ENCODE measurements around the gene PHETA1. TPM values are rescaled to one million over a fixed set of nuclear protein-coding genes. Genes with fewer than 3 reads are reported as not detected.
"Not testable (repeated sequence)": the region's sequence is repeated elsewhere in the genome, so short reads cannot be mapped to it uniquely, and the experiment has no call there.

Gene PHETA1
- total RNA-seq, 1 experiment from 2014 or later: 16.3 TPM

GRCh38 chr12:111405149-111405858 lies 36.4 kb upstream of the PHETA1 start:
- TF ChIP-seq, protein P1, sequence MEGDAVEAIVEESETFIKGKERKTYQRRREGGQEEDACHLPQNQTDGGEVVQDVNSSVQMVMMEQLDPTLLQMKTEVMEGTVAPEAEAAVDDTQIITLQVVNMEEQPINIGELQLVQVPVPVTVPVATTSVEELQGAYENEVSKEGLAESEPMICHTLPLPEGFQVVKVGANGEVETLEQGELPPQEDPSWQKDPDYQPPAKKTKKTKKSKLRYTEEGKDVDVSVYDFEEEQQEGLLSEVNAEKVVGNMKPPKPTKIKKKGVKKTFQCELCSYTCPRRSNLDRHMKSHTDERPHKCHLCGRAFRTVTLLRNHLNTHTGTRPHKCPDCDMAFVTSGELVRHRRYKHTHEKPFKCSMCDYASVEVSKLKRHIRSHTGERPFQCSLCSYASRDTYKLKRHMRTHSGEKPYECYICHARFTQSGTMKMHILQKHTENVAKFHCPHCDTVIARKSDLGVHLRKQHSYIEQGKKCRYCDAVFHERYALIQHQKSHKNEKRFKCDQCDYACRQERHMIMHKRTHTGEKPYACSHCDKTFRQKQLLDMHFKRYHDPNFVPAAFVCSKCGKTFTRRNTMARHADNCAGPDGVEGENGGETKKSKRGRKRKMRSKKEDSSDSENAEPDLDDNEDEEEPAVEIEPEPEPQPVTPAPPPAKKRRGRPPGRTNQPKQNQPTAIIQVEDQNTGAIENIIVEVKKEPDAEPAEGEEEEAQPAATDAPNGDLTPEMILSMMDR (IDR thresholded peaks at IDR 0.05): peak; percentile 84; the same call in 1 of the 2 replicates
- TF ChIP-seq TCF7L2 (IDR thresholded peaks at IDR 0.05; ENCODE audit: low read depth, low read length): peak; percentile 27; the same call in 1 of the 2 replicates
- TF ChIP-seq SIN3A (IDR thresholded peaks at IDR 0.05; ENCODE audit: borderline replicate concordance, insufficient read depth, low read depth, low read length): peak; percentile 26; the same call in 1 of the 2 replicates
- 0 out of 4 replicates have a peak, but pooled peaks of 1 of the 2 experiments have one; percentile 36 for TF ChIP-seq REST (IDR thresholded peaks at IDR 0.05; ENCODE audit: insufficient read depth in 1 of 2, low read depth in 2 of 2, low read length in 1 of 2)
- TF ChIP-seq POLR2AphosphoS5 (IDR thresholded peaks at IDR 0.05; ENCODE audit: low read depth, low read length): peak; percentile 14; the same call in 1 of the 2 replicates
- CTCF ChIA-PET: interaction anchor here (0.5 to 0.7 kb wide), 3 partner anchors 13 to 214 kb away, joined by 3 to 4 read pairs (median 4); no protein-coding TSS in a partner anchor
- no TSS peak for BruUV-seq (replicated peaks)
- Histone ChIP-seq H3K36me3 (ENCODE audit: control insufficient read depth, insufficient read depth, low read length) (no peaks in the 10 kb centered on the region; the same call in 1 of the 2 replicates), H3K27ac (ENCODE audit: low read length) (peak overlapping the region; percentile 89), H3K4me1 (ENCODE audit: control insufficient read depth, insufficient read depth, low read length) (peaks cover 47% of the 10 kb centered on the region), H3K4me3 (ENCODE audit: low read depth in 2 of 2, low read length in 2 of 2) (peak overlapping the region; percentile 62 to 90), H3K9me3 (ENCODE audit: control insufficient read depth, insufficient read depth, low read depth, low read length) (no peaks in the 10 kb centered on the region), H3K27me3 (ENCODE audit: control insufficient read depth, insufficient read depth, low read length) (no peaks in the 10 kb centered on the region)
- in situ Hi-C loops (cut with HindIII; ENCODE audit: low pct_unique_long_range_greater_than_20kb, low sequenced_read_pairs) (no loop called here), intact Hi-C loops (cut with micrococcal nuclease; ENCODE audit: unreplicated experiment) (no loop called here)
- POLR2A ChIA-PET: no interaction called here
- DNase-seq (ENCODE audit: low read depth, low spot score): peak; percentile 78
- peak; percentile 80 for ATAC-seq

DNA sequence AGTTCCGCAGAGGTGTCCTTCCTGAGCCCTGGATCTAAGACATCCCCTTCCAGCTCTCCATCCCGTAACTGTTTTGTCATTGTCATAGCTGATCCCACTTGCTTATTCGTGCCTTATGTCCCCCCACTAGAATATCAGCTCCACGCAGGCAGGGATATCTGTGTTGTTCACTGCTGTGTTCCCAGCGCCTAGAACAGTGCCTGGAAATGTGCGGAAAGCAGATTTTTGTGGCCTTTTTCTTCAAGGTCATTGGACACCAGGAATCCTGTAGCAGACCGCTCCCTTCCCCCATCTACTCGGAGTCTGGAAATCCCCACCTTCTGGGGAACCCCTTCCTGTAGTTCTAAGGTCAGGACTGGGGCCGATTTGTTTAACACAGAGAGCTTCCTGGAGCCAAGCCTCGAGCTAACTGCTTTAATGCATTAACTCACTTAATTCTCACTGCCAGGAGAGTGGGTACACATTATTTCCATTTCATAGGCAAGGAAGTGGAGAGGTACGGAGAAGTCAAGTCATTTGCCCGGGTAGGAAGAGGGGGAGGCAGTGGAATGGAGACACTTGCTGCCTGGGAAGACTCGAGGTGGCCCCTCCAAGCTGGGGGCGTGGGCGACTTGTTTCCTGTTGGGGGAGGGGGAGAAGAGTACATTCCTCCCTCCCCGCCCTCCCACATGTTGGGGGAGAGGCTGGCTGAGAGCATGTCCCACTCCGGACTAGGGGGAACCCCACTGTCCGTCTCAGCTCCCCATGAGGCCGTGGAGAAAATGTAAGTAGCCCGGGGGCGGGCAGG lies 35.7 kb upstream of the PHETA1 start:
- H3K27me3 ChIP-seq (ENCODE audit: control insufficient read depth, insufficient read depth, low read length): no peaks in the 10 kb centered on the region
- DNase-seq (ENCODE audit: low read depth, low spot score) (no peak), ATAC-seq (no peak; the same call in 1 of the 2 replicates)
- BruUV-seq (replicated peaks): no TSS peak
- intact Hi-C loops (cut with micrococcal nuclease; ENCODE audit: unreplicated experiment) (no loop called here), in situ Hi-C loops (cut with HindIII; ENCODE audit: low pct_unique_long_range_greater_than_20kb, low sequenced_read_pairs) (no loop called here)
- peak overlapping the region; percentile 62 to 90 for H3K4me3 ChIP-seq (ENCODE audit: low read depth in 2 of 2, low read length in 2 of 2)
- H3K9me3 ChIP-seq (ENCODE audit: control insufficient read depth, insufficient read depth, low read depth, low read length): no peaks in the 10 kb centered on the region
- peak overlapping the region; percentile 89 for H3K27ac ChIP-seq (ENCODE audit: low read length)
- H3K4me1 ChIP-seq (ENCODE audit: control insufficient read depth, insufficient read depth, low read length): peaks cover 40% of the 10 kb centered on the region
- CTCF ChIA-PET: interaction anchor here (0.5 to 1.1 kb wide), 6 partner anchors 12 to 215 kb away, joined by 3 to 4 read pairs (median 4); no protein-coding TSS in a partner anchor
- POLR2A ChIA-PET: no interaction called here
- TF ChIP-seq SIN3A (IDR thresholded peaks at IDR 0.05; ENCODE audit: borderline replicate concordance, insufficient read depth, low read depth, low read length): no peak
- no peak for TF ChIP-seq TCF7L2 (IDR thresholded peaks at IDR 0.05; ENCODE audit: low read depth, low read length)
- TF ChIP-seq, protein P1 (IDR thresholded peaks at IDR 0.05): no peak
- no peak for TF ChIP-seq POLR2AphosphoS5 (IDR thresholded peaks at IDR 0.05; ENCODE audit: low read depth, low read length)
- TF ChIP-seq REST (IDR thresholded peaks at IDR 0.05; ENCODE audit: insufficient read depth in 1 of 2, low read depth in 2 of 2, low read length in 1 of 2): no peak
- H3K36me3 ChIP-seq (ENCODE audit: control insufficient read depth, insufficient read depth, low read length): no peaks in the 10 kb centered on the region; the same call in 1 of the 2 replicates

- DNase-seq (ENCODE audit: low read depth, low spot score); H3K27me3 ChIP-seq (ENCODE audit: control insufficient read depth, insufficient read depth, low read length); POLR2A ChIA-PET; BruUV-seq (replicated peaks); H3K36me3 ChIP-seq (ENCODE audit: control insufficient read depth, insufficient read depth, low read length); H3K4me3 ChIP-seq (ENCODE audit: low read depth in 2 of 2, low read length in 2 of 2); CTCF ChIA-PET; in situ Hi-C loops (cut with HindIII; ENCODE audit: low pct_unique_long_range_greater_than_20kb, low sequenced_read_pairs); intact Hi-C loops (cut with micrococcal nuclease; ENCODE audit: unreplicated experiment); H3K9me3 ChIP-seq (ENCODE audit: control insufficient read depth, insufficient read depth, low read depth, low read length); ATAC-seq: not testable (repeated sequence)
- Histone ChIP-seq H3K4me1 (ENCODE audit: control insufficient read depth, insufficient read depth, low read length) (peaks cover 33% of the 10 kb centered on the region), H3K27ac (ENCODE audit: low read length) (0 out of 2 replicates have a peak overlapping the region, but pooled peaks have one; percentile 89)
Observed at GRCh38 chr12:111402490-111402824, 33.6 kb upstream of the PHETA1 start.

Measured in Panc1 (cell line).